Osteoblast (primary cell): Measurements from ENCODE around the gene TAGAP. TPM values are rescaled to one million over a fixed set of nuclear protein-coding genes. Genes with fewer than 3 reads are reported as not detected.

ENCODE experiments used
- DNase-seq: peaks from one replicate; pipeline ENCODE4 v3.0.0; 2011; ENCODE audit warnings: low spot score, mixed read lengths; ENCODE audit not compliant: insufficient read length; ENCODE audit errors: missing footprints
- H2AFZ ChIP-seq: 2 replicates; pipeline ENCODE4 v1.6.0; 2011; ENCODE audit warnings: mild to moderate bottlenecking, low read length
- H3K27ac ChIP-seq: 2 replicates; pipeline ENCODE4 v1.5.1; 2011; ENCODE audit warnings: mild to moderate bottlenecking, low read depth, low read length, moderate library complexity
- H3K27me3 ChIP-seq: 2 replicates; pipeline ENCODE4 v1.6.0; 2012; ENCODE audit warnings: mild to moderate bottlenecking, control low read depth, inconsistent platforms, low read length, moderate library complexity; ENCODE audit not compliant: insufficient read depth
- H3K36me3 ChIP-seq: 2 replicates; pipeline ENCODE4 v1.5.1; 2011; ENCODE audit warnings: mild to moderate bottlenecking, low read length, control low read depth, moderate library complexity; ENCODE audit not compliant: insufficient read depth
- H3K4me1 ChIP-seq: 2 replicates; pipeline ENCODE4 v1.5.1; 2011; ENCODE audit warnings: mild to moderate bottlenecking, low read length, control low read depth, moderate library complexity; ENCODE audit not compliant: insufficient read depth
- H3K4me2 ChIP-seq: 2 replicates; pipeline ENCODE4 v1.6.0; 2011; ENCODE audit warnings: mild to moderate bottlenecking, low read length; ENCODE audit not compliant: insufficient read depth
- H3K4me3 ChIP-seq: fragments of 200-600 bp; sonication (generic); 3 replicates; pipeline ENCODE4 v1.5.1; 2012; ENCODE audit warnings: mild to moderate bottlenecking, low read length, inconsistent platforms; ENCODE audit not compliant: insufficient read depth
- H3K79me2 ChIP-seq: 2 replicates; pipeline ENCODE4 v1.6.0; 2012; ENCODE audit warnings: mild to moderate bottlenecking, low read length, control low read depth, inconsistent platforms; ENCODE audit not compliant: insufficient read depth
- H3K9me3 ChIP-seq: 2 replicates; pipeline ENCODE4 v1.5.1; 2011; ENCODE audit warnings: low read depth, low read length, control low read depth
- H4K20me1 ChIP-seq: 2 replicates; pipeline ENCODE4 v1.6.0; 2012; ENCODE audit warnings: mild to moderate bottlenecking, low read length, control low read depth; ENCODE audit not compliant: insufficient read depth
- CTCF ChIP-seq: IDR thresholded peaks from 2 replicates; pipeline ENCODE4 v1.5.1; 2011; ENCODE audit warnings: mild to moderate bottlenecking, low read depth, low read length, moderate library complexity; ENCODE audit errors: extremely low read depth
- total RNA-seq: library from RNA; depleted of rRNA; stranded (reverse); fragments of >200 nt; gene quantifications from 2 replicates; pipeline ENCODE4 v1.2.3, GENCODE V29; 2012

TAGAP gene
- total RNA-seq, 1 donor: not detected

GRCh38 chr6:159085396-159085895 lies 40.7 kb upstream of the TAGAP start:
- Histone ChIP-seq H3K79me2 (no peaks in the 10 kb centered on the region), H3K4me3 (no peak overlapping the region), H4K20me1 (no peaks in the 10 kb centered on the region), H3K27ac (no peak overlapping the region), H3K27me3 (peaks cover 3% of the 10 kb centered on the region), H2AFZ (no peak overlapping the region), H3K4me2 (no peak overlapping the region), H3K9me3 (no peaks in the 10 kb centered on the region), H3K4me1 (no peaks in the 10 kb centered on the region), H3K36me3 (no peaks in the 10 kb centered on the region)
- DNase-seq: no peak
- TF ChIP-seq CTCF: no peak

DNA sequence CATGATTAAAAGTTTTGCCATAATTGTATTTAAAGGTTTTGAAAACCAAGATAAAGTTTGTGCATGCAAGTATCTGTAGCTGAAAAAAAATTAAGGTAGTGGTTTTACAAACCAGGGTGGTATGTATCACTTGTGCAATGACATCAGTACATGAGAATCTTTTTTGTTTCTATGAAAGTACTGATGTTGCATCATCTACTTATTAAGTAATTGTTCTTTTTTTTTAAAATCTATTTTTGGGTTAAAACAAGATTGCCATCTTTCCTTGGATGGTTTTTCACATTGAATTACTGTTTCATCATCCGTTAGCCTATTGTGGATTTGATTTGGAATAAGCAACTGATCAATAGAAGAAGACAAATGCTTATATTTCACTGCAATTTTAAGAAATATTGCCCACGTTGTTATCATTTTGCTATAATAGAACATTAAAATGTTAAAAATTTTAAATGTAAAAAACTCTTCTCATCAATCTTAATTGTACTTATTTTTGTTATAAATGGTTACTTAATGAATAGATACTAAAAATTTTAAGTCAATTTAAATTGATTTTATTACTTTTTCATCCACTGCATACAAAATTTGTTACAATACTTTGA lies 39.8 kb upstream of the TAGAP start:
- no peaks in the 10 kb centered on the region for H3K27me3 ChIP-seq
- TF ChIP-seq CTCF: no peak
- no peak overlapping the region for H2AFZ ChIP-seq
- no peaks in the 10 kb centered on the region for H3K79me2 ChIP-seq
- no peaks in the 10 kb centered on the region for H3K4me1 ChIP-seq
- no peak for DNase-seq
- no peaks in the 10 kb centered on the region for H3K9me3 ChIP-seq
- no peaks in the 10 kb centered on the region for H3K36me3 ChIP-seq
- H4K20me1 ChIP-seq: no peaks in the 10 kb centered on the region
- H3K27ac ChIP-seq: no peak overlapping the region
- no peak overlapping the region for H3K4me2 ChIP-seq
- no peak overlapping the region for H3K4me3 ChIP-seq

- H3K36me3 ChIP-seq: no peaks in the 10 kb centered on the region
- no peak overlapping the region for H3K4me3 ChIP-seq
- DNase-seq: no peak
- no peak overlapping the region for H2AFZ ChIP-seq
- no peak overlapping the region for H3K4me2 ChIP-seq
- no peaks in the 10 kb centered on the region for H4K20me1 ChIP-seq
- no peaks in the 10 kb centered on the region for H3K79me2 ChIP-seq
- H3K9me3 ChIP-seq: no peaks in the 10 kb centered on the region
- TF ChIP-seq CTCF: no peak
- no peak overlapping the region for H3K27ac ChIP-seq
- H3K4me1 ChIP-seq: no peaks in the 10 kb centered on the region
- peaks cover 8% of the 10 kb centered on the region for H3K27me3 ChIP-seq
Observed at GRCh38 chr6:159083146-159083545, 38.4 kb upstream of the TAGAP start.

GRCh38 chr6:159082039-159082815 lies 37.4 kb upstream of the TAGAP start:
- no peak for TF ChIP-seq CTCF
- Histone ChIP-seq H3K79me2 (no peaks in the 10 kb centered on the region), H3K27me3 (peaks cover 12% of the 10 kb centered on the region), H3K36me3 (no peaks in the 10 kb centered on the region), H3K4me1 (no peaks in the 10 kb centered on the region), H4K20me1 (no peaks in the 10 kb centered on the region), H3K27ac (no peak overlapping the region), H3K4me2 (no peak overlapping the region), H3K4me3 (no peak overlapping the region), H3K9me3 (no peaks in the 10 kb centered on the region), H2AFZ (no peak overlapping the region)
- no peak for DNase-seq
